Measurements from ENCODE around the gene RAP2B. TPM values are rescaled to one million over a fixed set of nuclear protein-coding genes. Genes with fewer than 3 reads are reported as not detected.
"Not testable (repeated sequence)": the region's sequence is repeated elsewhere in the genome, so short reads cannot be mapped to it uniquely, and the experiment has no call there.

The RAP2B gene
- polyA plus RNA-seq (ENCODE audit: insufficient read length in 3 of 3), result 1 to 10 TPM; 7.1 to 7.4 (median 7.3) TPM

- DNase-seq (ENCODE audit: low read depth in 3 of 3, low spot score in 2 of 3), result peak; percentile 68 to 88 (median 87)
These were observed at the start of gene RAP2B for GRCh38 chr3:153161714-153162512. Gene RAP2B (plus strand): TSS chr3:153162226. CDS start chr3:153162694, 468 bp downstream.

DNA sequence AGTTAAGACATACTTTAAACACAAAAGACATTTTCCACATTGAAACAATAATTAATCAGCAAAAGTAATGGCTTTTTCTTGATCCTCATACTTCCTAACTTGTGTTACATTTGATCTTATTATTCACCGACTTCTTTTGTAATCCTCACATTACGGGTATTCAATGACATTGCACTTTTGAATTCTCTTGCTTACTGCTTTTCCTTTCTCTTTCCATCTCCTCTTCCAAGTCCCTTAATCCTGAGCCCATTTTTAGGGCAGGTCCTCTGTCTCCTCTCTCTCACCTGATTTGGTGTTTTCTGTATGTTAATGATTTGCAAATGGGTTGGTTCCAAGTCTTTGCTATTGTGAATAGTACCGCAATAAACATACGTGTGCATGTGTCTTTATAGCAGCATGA, 48.5 kb upstream of the RAP2B start:
- no peak for DNase-seq (ENCODE audit: low read depth in 3 of 3, low spot score in 2 of 3)

- DNase-seq (ENCODE audit: low read depth in 3 of 3, low spot score in 2 of 3), result not testable (repeated sequence)
These were observed 47.8 kb upstream of the RAP2B start for GRCh38 chr3:153114270-153114669.

DNA sequence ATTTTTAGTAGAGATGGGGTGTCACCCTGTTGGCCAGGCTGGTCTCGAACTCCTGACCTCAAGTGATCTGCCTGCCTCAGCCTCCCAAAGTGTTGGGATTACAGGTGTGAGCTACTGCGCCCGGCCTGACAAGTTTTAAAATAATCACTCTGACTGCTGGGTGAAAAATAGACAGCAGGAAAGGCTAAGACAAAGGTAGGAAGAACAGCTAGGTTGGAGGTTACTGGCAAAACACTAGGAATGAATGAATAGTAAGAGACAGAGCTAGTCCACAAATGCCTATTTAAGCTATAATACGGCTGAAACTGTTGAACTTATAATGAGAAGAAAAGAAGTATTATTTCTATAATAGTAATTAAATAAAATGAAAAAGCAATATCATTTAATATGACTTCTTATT, 46.7 kb upstream of the RAP2B start:
- DNase-seq (ENCODE audit: low read depth in 3 of 3, low spot score in 2 of 3), result no peak

DNA sequence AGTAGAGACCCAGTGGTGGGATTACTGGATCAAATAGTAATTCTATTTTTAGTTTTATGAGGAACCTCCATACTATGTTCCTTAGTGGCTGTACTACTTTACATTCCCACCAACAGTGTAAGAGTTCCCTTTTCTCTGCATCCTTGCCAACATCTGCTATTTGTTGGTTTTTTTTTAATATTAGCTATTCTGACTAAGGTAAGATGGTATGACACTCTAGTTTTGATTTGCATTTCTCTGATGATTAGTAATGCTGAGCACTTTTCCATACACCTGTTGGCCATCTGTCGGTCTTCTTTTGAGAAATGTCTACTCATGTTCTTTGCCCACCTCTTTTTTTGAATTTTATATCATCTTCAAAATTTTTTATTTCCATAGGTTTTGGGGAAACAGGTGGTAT, 34.2 kb upstream of the RAP2B start:
- no peak for DNase-seq (ENCODE audit: low read depth in 3 of 3, low spot score in 2 of 3)

GRCh38 chr3:153129426-153129825, 32.6 kb upstream of the RAP2B start:
- DNase-seq (ENCODE audit: low read depth in 3 of 3, low spot score in 2 of 3), result no peak

DNA sequence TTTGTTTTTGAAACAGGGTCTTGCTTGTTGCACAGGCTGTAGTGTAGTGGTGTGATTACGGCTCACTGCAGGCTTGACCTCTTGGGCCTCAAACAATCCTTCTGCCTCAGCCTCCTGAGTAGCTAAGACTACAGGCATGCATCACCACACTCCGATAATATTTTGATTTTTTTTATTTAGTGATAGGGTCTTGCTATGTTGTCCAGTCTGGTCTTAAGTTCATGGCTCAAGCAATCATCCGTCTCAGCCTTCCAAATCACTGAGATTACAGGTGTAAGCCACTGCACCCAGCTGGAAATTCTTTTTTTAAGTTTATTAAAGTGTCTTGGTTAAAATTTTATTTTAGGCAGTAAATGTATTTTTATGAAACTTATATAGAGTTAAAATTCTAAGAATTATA, 32.2 kb upstream of the RAP2B start:
- DNase-seq (ENCODE audit: low read depth in 3 of 3, low spot score in 2 of 3), result no peak

DNA sequence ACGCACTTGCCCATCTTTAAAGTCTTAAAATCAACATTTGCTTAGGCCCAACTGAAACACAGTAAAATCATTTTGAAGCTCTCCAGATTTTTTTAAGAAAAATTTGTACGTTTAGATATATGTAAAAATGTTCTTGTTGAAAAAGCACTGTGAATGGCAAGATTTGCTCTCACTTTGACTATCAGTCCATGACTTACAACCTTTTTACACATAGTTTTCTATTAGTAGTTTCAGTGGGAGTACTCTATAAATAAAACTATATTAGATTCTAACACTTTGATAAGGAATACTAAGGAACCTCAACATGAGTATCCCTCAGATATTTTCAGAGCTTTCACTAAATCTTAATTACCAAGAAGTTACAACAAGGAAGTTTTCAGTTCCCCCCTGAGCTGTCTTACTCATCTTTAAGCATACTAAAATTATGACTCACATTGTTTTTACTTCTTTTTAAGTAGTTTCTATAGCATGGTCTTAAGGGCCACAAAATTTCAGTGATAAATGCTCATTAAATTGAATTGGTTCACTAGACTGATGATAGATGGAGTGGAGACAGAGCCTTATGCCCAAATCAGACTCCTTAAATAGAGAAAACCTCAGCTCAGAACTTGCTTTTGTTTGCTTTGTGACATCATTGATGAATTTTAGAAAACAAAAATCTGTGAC, 31.6 kb upstream of the RAP2B start:
- DNase-seq (ENCODE audit: low read depth in 3 of 3, low spot score in 2 of 3), result no peak

DNA sequence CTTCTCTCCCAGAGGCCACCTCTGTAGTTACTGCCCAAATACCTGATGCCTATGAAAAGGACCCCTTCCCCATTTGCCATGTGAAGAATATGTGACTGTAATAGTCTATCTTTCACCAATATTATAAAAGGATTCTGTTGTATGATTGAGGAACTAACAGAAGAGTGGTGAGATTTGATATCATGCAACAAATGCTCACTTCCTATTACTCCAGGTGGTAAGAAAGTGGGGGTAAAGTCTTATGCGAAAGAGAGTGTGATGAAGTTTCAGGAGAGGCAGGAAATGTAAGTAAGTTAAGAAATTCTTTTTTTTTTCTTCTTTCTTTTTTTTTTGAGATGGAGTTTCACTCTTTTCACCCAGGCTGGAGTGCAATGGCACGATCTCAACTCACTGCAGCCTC, 24.4 kb upstream of the RAP2B start:
- no peak for DNase-seq (ENCODE audit: low read depth in 3 of 3, low spot score in 2 of 3)

DNA sequence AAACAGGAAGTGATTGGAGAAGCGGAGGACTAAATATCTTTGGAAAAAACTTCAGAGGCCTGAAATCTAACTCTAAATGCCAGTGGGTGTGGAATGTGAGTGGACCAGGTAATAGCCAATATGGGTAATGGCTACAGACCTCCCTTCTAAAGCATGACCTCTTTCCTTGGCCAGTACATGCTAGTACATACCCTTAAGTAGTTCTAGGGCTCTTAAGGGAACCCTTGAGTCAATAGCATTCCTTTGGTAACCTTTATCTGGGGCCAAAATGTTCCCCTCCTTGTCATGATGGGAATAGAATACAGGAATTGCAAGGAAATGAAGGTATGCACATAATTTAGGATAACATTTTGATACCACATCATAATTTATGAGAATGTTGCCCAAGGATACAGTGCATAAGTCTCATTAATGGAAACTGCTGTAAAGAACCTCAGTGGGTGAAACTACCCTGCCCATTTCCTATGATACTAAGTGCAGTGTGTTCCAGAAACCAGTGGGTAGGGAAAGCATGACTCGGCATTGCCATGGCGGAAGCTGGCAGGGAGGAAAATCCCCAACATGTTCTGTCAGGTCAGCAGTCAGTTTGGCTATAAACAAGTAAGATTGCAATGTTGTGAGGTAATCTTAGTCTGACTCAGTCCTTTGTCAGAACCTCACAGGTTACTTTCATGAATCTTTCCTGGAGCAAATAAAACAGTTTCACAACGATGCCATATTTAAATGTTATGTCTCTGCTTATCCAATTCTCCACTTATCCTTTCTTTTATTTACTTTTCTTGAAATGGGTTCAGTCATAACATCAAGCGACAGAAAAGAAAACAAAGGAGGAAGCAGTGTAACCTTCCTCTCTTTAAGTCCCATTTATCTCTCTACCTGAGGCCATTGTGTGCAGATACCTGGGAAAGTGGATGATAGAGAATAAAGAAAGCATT, 23.5 kb upstream of the RAP2B start:
- DNase-seq (ENCODE audit: low read depth in 3 of 3, low spot score in 2 of 3), result no peak

- DNase-seq (ENCODE audit: low read depth in 3 of 3, low spot score in 2 of 3), result no peak
These were observed 19.1 kb upstream of the RAP2B start for GRCh38 chr3:153142961-153143360.

GRCh38 chr3:153144071-153144470, 18.0 kb upstream of the RAP2B start:
- DNase-seq (ENCODE audit: low read depth in 3 of 3, low spot score in 2 of 3), result no peak

GRCh38 chr3:153144779-153145178, 17.2 kb upstream of the RAP2B start:
- DNase-seq (ENCODE audit: low read depth in 3 of 3, low spot score in 2 of 3), result no peak

DNA sequence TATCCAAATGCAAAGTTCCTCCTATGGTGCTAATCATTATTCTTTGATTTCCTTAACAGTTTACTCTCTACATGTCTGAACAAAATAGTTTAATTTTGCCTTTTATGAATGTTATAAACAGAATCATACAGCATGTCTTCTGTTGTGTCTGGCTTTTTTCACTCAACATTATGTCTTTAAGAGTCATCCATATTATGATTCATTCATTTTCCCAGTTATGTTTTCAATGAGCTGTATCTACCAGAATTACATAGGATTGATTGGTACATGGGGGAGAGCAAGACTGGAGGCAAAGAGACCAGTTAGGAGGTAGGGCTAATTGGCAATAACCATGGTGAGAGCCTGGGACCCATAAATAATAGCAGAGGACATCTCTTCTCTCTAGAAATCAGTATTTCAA, 16.6 kb upstream of the RAP2B start:
- DNase-seq (ENCODE audit: low read depth in 3 of 3, low spot score in 2 of 3), result no peak

- no peak for DNase-seq (ENCODE audit: low read depth in 3 of 3, low spot score in 2 of 3)
These were observed 15.6 kb upstream of the RAP2B start for GRCh38 chr3:153146191-153147053.

DNA sequence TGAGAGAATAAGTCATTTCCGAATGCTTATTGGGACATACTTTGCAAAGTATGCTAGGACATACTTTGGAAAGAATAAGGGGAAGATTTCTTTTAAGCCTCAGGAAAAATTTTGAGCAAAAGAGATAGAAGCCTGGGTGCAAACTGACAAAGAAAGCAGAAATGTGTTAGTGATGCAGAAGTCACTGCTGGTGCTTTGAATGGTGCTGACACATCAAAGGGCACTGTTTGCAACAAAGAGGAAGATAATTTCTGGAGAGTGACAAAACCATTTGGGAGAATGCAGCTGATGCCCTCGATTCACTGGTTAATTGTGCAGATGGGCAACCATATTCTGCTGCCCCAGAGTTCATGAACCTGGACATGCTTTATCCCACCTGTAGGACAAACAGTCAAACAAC, 11.0 kb upstream of the RAP2B start:
- DNase-seq (ENCODE audit: low read depth in 3 of 3, low spot score in 2 of 3), result no peak

DNA sequence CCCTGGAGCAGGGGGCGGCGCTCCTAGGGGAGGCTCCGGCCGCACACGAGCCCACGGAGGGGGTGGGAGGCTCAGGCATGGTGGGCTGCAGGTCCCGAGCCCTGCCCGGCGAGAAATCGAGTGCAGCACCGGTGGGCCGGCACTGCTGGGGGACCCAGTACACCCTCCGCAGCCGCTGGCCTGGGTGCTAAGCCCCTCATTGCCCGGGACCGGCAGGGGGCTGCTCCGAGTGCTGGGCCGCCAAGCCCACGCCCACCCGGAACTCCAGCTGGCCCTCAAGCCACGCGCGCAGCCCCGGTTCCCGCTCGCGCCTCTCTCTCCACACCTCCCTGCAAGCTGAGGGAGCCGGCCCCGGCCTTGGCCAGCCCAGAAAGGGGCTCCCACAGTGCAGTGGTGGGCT, 6.2 kb upstream of the RAP2B start:
- DNase-seq (ENCODE audit: low read depth in 3 of 3, low spot score in 2 of 3), result not testable (repeated sequence)

GRCh38 chr3:153158189-153158588, 3.8 kb upstream of the RAP2B start:
- DNase-seq (ENCODE audit: low read depth in 3 of 3, low spot score in 2 of 3), result no peak

- DNase-seq (ENCODE audit: low read depth in 3 of 3, low spot score in 2 of 3), result no peak
These were observed 2.9 kb upstream of the RAP2B start for GRCh38 chr3:153158961-153159735.

Data from right renal cortex interstitium (tissue), 3 donors.